GM23248 (cell line): ENCODE data around the gene CD6.

Experiments
- EZH2 ChIP-seq: fragments of 200-600 bp; sonication (generic); IDR thresholded peaks from 2 replicates; pipeline ENCODE4 v1.6.1; 2018; ENCODE audit warnings: antibody characterized with exemption, mild to moderate bottlenecking; ENCODE audit not compliant: insufficient read depth, poor library complexity, severe bottlenecking
- EZH2phosphoT487 ChIP-seq: fragments of 200-600 bp; sonication (generic); IDR thresholded peaks from 2 replicates; pipeline ENCODE4 v1.6.1; 2018; ENCODE audit warnings: antibody characterized with exemption, moderate library complexity, mild to moderate bottlenecking, low read depth; ENCODE audit not compliant: insufficient read depth

DNA sequence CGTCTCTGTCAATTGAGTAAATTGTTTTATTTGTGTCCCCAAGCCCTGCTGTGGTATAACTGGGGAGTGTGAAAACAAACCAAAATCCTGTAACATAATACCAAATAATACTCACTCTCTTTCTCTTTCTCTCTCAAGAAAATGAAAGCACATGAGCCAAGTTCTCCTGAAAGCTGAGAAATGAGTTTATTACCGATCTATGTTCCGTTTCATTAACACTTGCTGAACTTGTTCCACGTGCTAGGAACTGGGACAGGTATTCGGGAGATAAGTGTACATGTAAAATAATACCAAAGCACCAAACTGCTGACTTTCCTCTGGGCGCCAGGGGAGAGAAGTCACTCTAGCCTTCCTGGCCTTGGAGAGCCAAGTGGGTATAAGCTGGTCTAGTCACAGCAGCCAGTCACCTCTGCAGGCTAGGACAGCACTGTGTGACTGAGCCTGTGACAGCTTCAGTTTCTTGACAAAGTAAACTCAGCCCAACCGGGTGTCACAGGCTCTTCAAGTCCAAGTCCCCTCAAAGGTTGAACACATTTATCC is 23.1 kb downstream of the CD6 start:
- TF ChIP-seq EZH2, result no peak
- no peak for TF ChIP-seq EZH2phosphoT487
